ENCODE measurements around the gene LIX1L.
A peak's percentile ranks its signal among the peaks of the same experiment; 100 is the strongest.

The LIX1L gene

GRCh38 chr1:145996433-145997015 lies 38.7 kb upstream of the LIX1L start, which contains the start of gene TXNIP:
Gene TXNIP, minus strand, starts transcription at chr1:145996579. Its CDS starts 313 bp downstream, at chr1:145996266.
- Histone ChIP-seq H3K27me3 (no peaks in the 10 kb centered on the region), H3K27ac (peak within 1 kb of the TSS; percentile 94), H3K36me3 (peaks cover 41% of the 10 kb centered on the region), H3K4me1 (ENCODE audit: control insufficient read depth in 1 of 2, insufficient read depth in 1 of 2, low read depth in 1 of 2, low read length in 1 of 2) (peaks cover 43 to 69% of the 10 kb centered on the region in 2 experiments), H3K9me3 (no peaks in the 10 kb centered on the region), H3K4me3 (ENCODE audit: low read depth in 1 of 2, low read length in 1 of 2) (peak within 1 kb of the TSS; percentile 95 to 100)
- TF ChIP-seq CTCF (IDR thresholded peaks at IDR 0.05) = peak; percentile 44

GRCh38 chr1:145995964-145996432 lies 38.2 kb upstream of the LIX1L start:
- peaks cover 46 to 69% of the 10 kb centered on the region in 2 experiments for H3K4me1 ChIP-seq (ENCODE audit: control insufficient read depth in 1 of 2, insufficient read depth in 1 of 2, low read depth in 1 of 2, low read length in 1 of 2)
- H3K27me3 ChIP-seq = no peaks in the 10 kb centered on the region
- no peak for TF ChIP-seq CTCF (IDR thresholded peaks at IDR 0.05)
- H3K9me3 ChIP-seq = no peaks in the 10 kb centered on the region
- peaks cover 45% of the 10 kb centered on the region for H3K36me3 ChIP-seq
- peak overlapping the region; percentile 94 for H3K27ac ChIP-seq
- H3K4me3 ChIP-seq (ENCODE audit: low read depth in 1 of 2, low read length in 1 of 2) = peak overlapping the region; percentile 95 to 100

GRCh38 chr1:145995148-145995881 lies 37.5 kb upstream of the LIX1L start:
- Histone ChIP-seq H3K36me3 (peaks cover 47% of the 10 kb centered on the region), H3K27me3 (no peaks in the 10 kb centered on the region), H3K4me1 (ENCODE audit: control insufficient read depth in 1 of 2, insufficient read depth in 1 of 2, low read depth in 1 of 2, low read length in 1 of 2) (peaks cover 46 to 69% of the 10 kb centered on the region in 2 experiments), H3K27ac (peak overlapping the region; percentile 94), H3K9me3 (no peaks in the 10 kb centered on the region), H3K4me3 (ENCODE audit: low read depth in 1 of 2, low read length in 1 of 2) (peak overlapping the region; percentile 95 to 100)
- TF ChIP-seq CTCF (IDR thresholded peaks at IDR 0.05) = no peak

GRCh38 chr1:145994391-145995120 lies 36.7 kb upstream of the LIX1L start:
- no peaks in the 10 kb centered on the region for H3K27me3 ChIP-seq
- peaks cover 47% of the 10 kb centered on the region for H3K36me3 ChIP-seq
- no peak for TF ChIP-seq CTCF (IDR thresholded peaks at IDR 0.05)
- peaks cover 39 to 61% of the 10 kb centered on the region in 2 experiments for H3K4me1 ChIP-seq (ENCODE audit: control insufficient read depth in 1 of 2, insufficient read depth in 1 of 2, low read depth in 1 of 2, low read length in 1 of 2)
- peak overlapping the region; percentile 95 to 100 for H3K4me3 ChIP-seq (ENCODE audit: low read depth in 1 of 2, low read length in 1 of 2)
- H3K9me3 ChIP-seq = no peaks in the 10 kb centered on the region
- H3K27ac ChIP-seq = peak overlapping the region; percentile 94

- H3K36me3 ChIP-seq = peaks cover 47% of the 10 kb centered on the region
- H3K4me3 ChIP-seq (ENCODE audit: low read depth in 1 of 2, low read length in 1 of 2) = peak overlapping the region; percentile 95 to 100
- no peak for TF ChIP-seq CTCF (IDR thresholded peaks at IDR 0.05)
- H3K27me3 ChIP-seq = no peaks in the 10 kb centered on the region
- peaks cover 41 to 59% of the 10 kb centered on the region in 2 experiments for H3K4me1 ChIP-seq (ENCODE audit: control insufficient read depth in 1 of 2, insufficient read depth in 1 of 2, low read depth in 1 of 2, low read length in 1 of 2)
- H3K9me3 ChIP-seq = no peaks in the 10 kb centered on the region
- H3K27ac ChIP-seq = peak overlapping the region; percentile 94
Observed at GRCh38 chr1:145993618-145994390, 36.0 kb upstream of the LIX1L start.
